Bladder microvascular endothelial cell (primary cell): ENCODE measurements around the gene PDRG1. TPM values are rescaled to one million over a fixed set of nuclear protein-coding genes. Genes with fewer than 3 reads are reported as not detected.

ENCODE experiments used
- total RNA-seq: library from RNA; depleted of rRNA; stranded (reverse); fragments of >200 nt; gene quantifications from 2 replicates; pipeline ENCODE4 v1.2.3, GENCODE V29; 2014

PDRG1 gene
- total RNA-seq: 4.4 and 6.9 TPM in 2 replicates

GRCh38 chr20:31951530-31952453 is at the start of gene PDRG1:
PDRG1 (minus strand) TSS chr20:31952046; CDS start chr20:31951961, 85 bp downstream.

GRCh38 chr20:31967830-31968249 is 16.0 kb upstream of the PDRG1 start, which contains the start of gene XKR7:
XKR7 (plus strand) TSS chr20:31968151; CDS start chr20:31968176, 25 bp downstream.

Other genes with a start within 250 kb of the PDRG1 start
- 37.7 and 88.4 TPM in 2 replicates for gene BCL2L1, start 229.2 kb downstream of the PDRG1 start, total RNA-seq
- gene TPX2, start 212.8 kb downstream of the PDRG1 start, total RNA-seq: 25.2 and 35.5 TPM in 2 replicates
- gene MYLK2, start 132.7 kb downstream of the PDRG1 start, total RNA-seq: 0.49 and 16.7 TPM in 2 replicates
- gene FOXS1, start 106.4 kb downstream of the PDRG1 start, total RNA-seq: 0.16 and 0.25 TPM in 2 replicates
- gene DUSP15, start 81.5 kb downstream of the PDRG1 start, total RNA-seq: 0.16 and 0.57 TPM in 2 replicates
- gene TTLL9, start 81.4 kb downstream of the PDRG1 start, total RNA-seq: 0.13 and 0.16 TPM in 2 replicates
- not detected in 2 replicates for gene XKR7, start 16.1 kb upstream of the PDRG1 start, total RNA-seq
- gene CCM2L, start 58.4 kb upstream of the PDRG1 start, total RNA-seq: 20.6 and 27.3 TPM in 2 replicates
- gene HCK, start 100.2 kb upstream of the PDRG1 start, total RNA-seq: 0.06 TPM in 1 of 2 replicates, not detected in the other
- 12.8 and 46.4 TPM in 2 replicates for gene TM9SF4, start 157.7 kb upstream of the PDRG1 start, total RNA-seq